ENCODE results near the gene RHOBTB3.

The RHOBTB3 gene

DNA sequence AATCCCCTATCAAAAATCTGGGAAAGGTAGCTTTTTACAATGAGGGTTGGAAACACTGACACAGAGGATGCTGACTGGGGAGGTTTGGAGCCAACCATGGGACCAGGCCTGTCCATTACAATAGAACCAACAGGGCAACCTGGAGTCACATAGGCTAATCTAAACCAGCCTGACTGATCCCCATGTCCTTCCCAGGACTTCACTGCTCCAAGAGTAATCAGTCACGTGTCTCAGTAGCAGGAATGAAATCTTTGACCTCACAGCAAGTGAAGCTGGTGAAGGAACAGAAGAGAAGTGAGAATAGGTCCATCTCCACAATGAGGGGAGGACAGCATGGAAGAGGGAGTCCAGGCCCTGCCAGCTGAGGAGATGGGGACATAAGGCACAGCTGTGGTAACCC lies 107.4 kb downstream of the RHOBTB3 start:
- Histone ChIP-seq H3K9me3 (ENCODE audit: control extremely low read depth in 1 of 5, control insufficient read depth in 4 of 5, insufficient read depth in 2 of 5, low read depth in 1 of 5, low read length in 4 of 5) (no peaks in the 10 kb centered on the region), H3K4me1 (ENCODE audit: control extremely low read depth in 1 of 4, control insufficient read depth in 4 of 4, insufficient read depth in 4 of 4, low read length in 3 of 4) (peaks cover 26 to 56% (median 46%) of the 10 kb centered on the region in 4 experiments), H3K27ac (ENCODE audit: insufficient read depth in 1 of 2, low read depth in 1 of 2, low read length in 2 of 2, poor library complexity in 1 of 2, severe bottlenecking in 2 of 2) (no peak overlapping the region), H3K27me3 (replicated peaks in 2 of 5; ENCODE audit: control insufficient read depth in 4 of 5, insufficient read depth in 5 of 5, low read length in 4 of 5) (no peaks in the 10 kb centered on the region), H3K36me3 (ENCODE audit: control insufficient read depth in 4 of 4, insufficient read depth in 4 of 4, low read length in 3 of 4) (no peaks in the 10 kb centered on the region), H3K4me3 (ENCODE audit: control insufficient read depth in 1 of 7, extremely low read depth in 1 of 7, insufficient read depth in 4 of 7, low read depth in 2 of 7, low read length in 6 of 7) (no peak overlapping the region)
- no peak for DNase-seq
- ChIA-PET CTCF (interaction anchor here (0.9 to 22.7 kb wide), 6 partner anchors 16 to 174 kb away, joined by 3 to 430 read pairs (median 4); partner anchors contain the start of gene GLRX), POLR2A (interaction anchor here (0.6 kb wide), 1 partner anchor 104 kb away, joined by 3 read pairs; no protein-coding TSS in a partner anchor)
- WGBS (ENCODE audit: insufficient coverage): no CpG with 5 or more reads among the region's 1 CpG

DNA sequence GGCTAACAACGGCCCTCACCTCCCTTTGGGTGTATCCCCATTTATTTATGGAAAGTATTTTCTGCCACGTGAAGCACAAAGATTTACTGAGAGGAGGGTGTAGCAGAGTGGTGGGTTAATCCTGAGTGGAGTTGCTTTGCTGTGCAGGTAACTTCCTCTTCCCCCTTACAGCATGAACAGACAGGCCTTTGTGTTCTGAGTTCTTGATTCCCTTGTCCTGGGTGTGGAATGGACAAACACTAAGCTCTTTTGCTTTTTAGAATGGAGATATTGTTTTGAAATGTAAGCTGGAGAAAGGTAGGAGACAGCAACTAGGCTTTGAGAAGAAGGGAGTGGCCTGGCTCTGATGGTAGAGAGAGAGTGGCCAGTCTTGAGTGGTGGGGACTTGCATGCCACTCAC lies 108.5 kb downstream of the RHOBTB3 start:
- 100% methylated on average over 2 of the region's 2 CpGs for WGBS (ENCODE audit: insufficient coverage)
- Histone ChIP-seq H3K4me1 (ENCODE audit: control extremely low read depth in 1 of 4, control insufficient read depth in 4 of 4, insufficient read depth in 4 of 4, low read length in 3 of 4) (peaks cover 26 to 59% (median 49%) of the 10 kb centered on the region in 4 experiments), H3K27me3 (replicated peaks in 2 of 5; ENCODE audit: control insufficient read depth in 4 of 5, insufficient read depth in 5 of 5, low read length in 4 of 5) (no peaks in the 10 kb centered on the region), H3K36me3 (ENCODE audit: control insufficient read depth in 4 of 4, insufficient read depth in 4 of 4, low read length in 3 of 4) (no peaks in the 10 kb centered on the region), H3K27ac (ENCODE audit: insufficient read depth in 1 of 2, low read depth in 1 of 2, low read length in 2 of 2, poor library complexity in 1 of 2, severe bottlenecking in 2 of 2) (no peak overlapping the region), H3K9me3 (ENCODE audit: control extremely low read depth in 1 of 5, control insufficient read depth in 4 of 5, insufficient read depth in 2 of 5, low read depth in 1 of 5, low read length in 4 of 5) (no peaks in the 10 kb centered on the region), H3K4me3 (ENCODE audit: control insufficient read depth in 1 of 7, extremely low read depth in 1 of 7, insufficient read depth in 4 of 7, low read depth in 2 of 7, low read length in 6 of 7) (no peak overlapping the region)
- ChIA-PET CTCF (interaction anchor here (1.7 to 22.7 kb wide), 3 partner anchors 17 to 54 kb away, joined by 5 to 430 read pairs (median 8); partner anchors contain the start of gene GLRX), POLR2A (no interaction called here)
- DNase-seq: no peak

DNA sequence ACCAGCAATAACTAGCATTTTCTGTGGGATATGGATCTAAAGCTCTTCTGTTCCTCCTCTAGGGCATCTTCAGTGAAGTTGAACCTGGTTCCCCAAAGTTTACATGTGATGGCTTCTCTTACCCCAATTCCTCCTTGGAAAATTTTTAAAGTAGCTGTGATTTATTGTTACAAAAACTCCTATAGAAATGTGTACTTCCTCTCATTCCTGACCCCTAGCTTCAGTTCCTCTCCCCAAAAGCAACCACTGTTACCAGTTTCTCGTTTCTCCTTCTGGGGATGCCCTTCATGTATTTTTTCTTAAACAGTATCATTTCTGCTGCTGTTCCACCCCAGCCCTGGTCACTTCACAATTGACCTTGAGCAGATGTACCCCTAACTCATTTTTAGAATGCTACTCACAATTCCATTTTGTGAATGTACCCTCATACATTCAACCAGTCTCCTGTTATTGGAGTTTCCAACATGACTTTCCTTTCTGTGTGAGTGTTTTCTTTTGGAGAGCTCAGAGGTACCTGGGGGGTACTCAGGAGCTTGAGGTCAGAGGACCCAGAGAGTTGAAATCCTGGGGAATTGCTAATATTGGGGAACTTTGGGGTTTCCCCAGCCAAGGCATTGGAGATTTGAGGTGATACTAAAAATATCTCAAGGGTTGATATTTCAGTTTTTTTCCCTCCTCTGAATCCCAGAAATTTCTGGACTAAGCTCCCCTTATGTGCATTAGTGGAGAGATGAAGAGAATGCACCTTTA lies 110.0 kb downstream of the RHOBTB3 start:
- WGBS (ENCODE audit: insufficient coverage): 27% methylated on average over 1 of the region's 1 CpG
- DNase-seq: no peak
- Histone ChIP-seq H3K4me3 (ENCODE audit: control insufficient read depth in 1 of 7, extremely low read depth in 1 of 7, insufficient read depth in 4 of 7, low read depth in 2 of 7, low read length in 6 of 7) (no peak overlapping the region), H3K9me3 (ENCODE audit: control extremely low read depth in 1 of 5, control insufficient read depth in 4 of 5, insufficient read depth in 2 of 5, low read depth in 1 of 5, low read length in 4 of 5) (no peaks in the 10 kb centered on the region), H3K36me3 (ENCODE audit: control insufficient read depth in 4 of 4, insufficient read depth in 4 of 4, low read length in 3 of 4) (no peaks in the 10 kb centered on the region), H3K27me3 (replicated peaks in 2 of 5; ENCODE audit: control insufficient read depth in 4 of 5, insufficient read depth in 5 of 5, low read length in 4 of 5) (no peaks in the 10 kb centered on the region), H3K4me1 (ENCODE audit: control extremely low read depth in 1 of 4, control insufficient read depth in 4 of 4, insufficient read depth in 4 of 4, low read length in 3 of 4) (peaks cover 26 to 46% (median 39%) of the 10 kb centered on the region in 4 experiments), H3K27ac (ENCODE audit: insufficient read depth in 1 of 2, low read depth in 1 of 2, low read length in 2 of 2, poor library complexity in 1 of 2, severe bottlenecking in 2 of 2) (no peak overlapping the region)
- CTCF ChIA-PET: interaction anchor here (0.9 to 22.7 kb wide), 9 partner anchors 9 to 198 kb away, joined by 3 to 430 read pairs (median 5); partner anchors contain the start of gene RFESD
- POLR2A ChIA-PET: no interaction called here

DNA sequence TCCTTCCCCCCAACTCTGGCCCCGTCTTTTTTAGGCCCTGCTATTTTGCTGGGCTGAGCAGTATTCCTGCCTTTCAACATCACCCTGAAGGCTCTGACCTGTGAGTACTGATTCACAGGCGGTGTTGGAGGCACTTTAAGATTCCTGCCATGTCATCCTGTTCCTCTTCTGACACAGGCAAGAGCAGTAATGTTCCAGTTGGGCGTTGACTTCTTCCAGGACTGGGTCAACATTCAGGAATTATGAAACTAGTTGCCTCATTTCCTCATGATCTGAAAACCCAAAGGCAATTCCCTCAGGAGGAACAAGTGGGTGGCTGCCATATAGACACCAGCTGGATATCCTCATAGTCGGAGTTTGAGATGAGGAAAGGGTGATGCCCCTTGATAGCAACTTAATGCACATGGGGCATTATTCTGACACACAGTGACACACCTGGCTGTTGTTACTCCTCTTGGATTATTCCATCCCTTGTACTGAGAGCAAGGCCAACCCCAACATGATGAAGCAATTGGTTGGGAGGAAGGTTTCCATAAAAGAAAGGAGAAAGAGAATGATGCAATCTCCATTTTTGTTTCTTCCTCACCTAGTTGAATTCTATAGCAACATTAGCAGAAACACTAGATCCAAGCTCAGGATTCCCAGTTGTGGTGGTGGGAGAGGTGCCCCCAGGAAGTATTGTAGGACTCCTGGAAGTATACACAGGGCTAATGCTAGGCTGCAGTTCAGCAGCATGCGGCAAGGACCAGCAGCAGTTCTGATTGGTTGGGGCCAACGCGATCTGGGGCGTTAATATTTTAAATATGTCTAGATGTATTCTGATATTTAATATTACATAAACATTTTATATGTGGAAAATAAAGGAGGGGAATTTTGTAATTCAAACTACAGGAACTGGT lies 111.0 kb downstream of the RHOBTB3 start:
- 64% methylated on average over 3 of the region's 8 CpGs for WGBS (ENCODE audit: insufficient coverage)
- no peaks in the 10 kb centered on the region for H3K27me3 ChIP-seq (replicated peaks in 2 of 5; ENCODE audit: control insufficient read depth in 4 of 5, insufficient read depth in 5 of 5, low read length in 4 of 5)
- peaks cover 19 to 40% (median 31%) of the 10 kb centered on the region in 4 experiments for H3K4me1 ChIP-seq (ENCODE audit: control extremely low read depth in 1 of 4, control insufficient read depth in 4 of 4, insufficient read depth in 4 of 4, low read length in 3 of 4)
- H3K4me3 ChIP-seq (ENCODE audit: control insufficient read depth in 1 of 7, extremely low read depth in 1 of 7, insufficient read depth in 4 of 7, low read depth in 2 of 7, low read length in 6 of 7): no peak overlapping the region
- no peak overlapping the region for H3K27ac ChIP-seq (ENCODE audit: insufficient read depth in 1 of 2, low read depth in 1 of 2, low read length in 2 of 2, poor library complexity in 1 of 2, severe bottlenecking in 2 of 2)
- ChIA-PET POLR2A (no interaction called here), CTCF (interaction anchor here (0.9 to 22.7 kb wide), 7 partner anchors 11 to 197 kb away, joined by 3 to 430 read pairs (median 5); partner anchors contain the start of gene RFESD)
- no peak for DNase-seq
- H3K36me3 ChIP-seq (ENCODE audit: control insufficient read depth in 4 of 4, insufficient read depth in 4 of 4, low read length in 3 of 4): no peaks in the 10 kb centered on the region
- H3K9me3 ChIP-seq (ENCODE audit: control extremely low read depth in 1 of 5, control insufficient read depth in 4 of 5, insufficient read depth in 2 of 5, low read depth in 1 of 5, low read length in 4 of 5): no peaks in the 10 kb centered on the region

DNA sequence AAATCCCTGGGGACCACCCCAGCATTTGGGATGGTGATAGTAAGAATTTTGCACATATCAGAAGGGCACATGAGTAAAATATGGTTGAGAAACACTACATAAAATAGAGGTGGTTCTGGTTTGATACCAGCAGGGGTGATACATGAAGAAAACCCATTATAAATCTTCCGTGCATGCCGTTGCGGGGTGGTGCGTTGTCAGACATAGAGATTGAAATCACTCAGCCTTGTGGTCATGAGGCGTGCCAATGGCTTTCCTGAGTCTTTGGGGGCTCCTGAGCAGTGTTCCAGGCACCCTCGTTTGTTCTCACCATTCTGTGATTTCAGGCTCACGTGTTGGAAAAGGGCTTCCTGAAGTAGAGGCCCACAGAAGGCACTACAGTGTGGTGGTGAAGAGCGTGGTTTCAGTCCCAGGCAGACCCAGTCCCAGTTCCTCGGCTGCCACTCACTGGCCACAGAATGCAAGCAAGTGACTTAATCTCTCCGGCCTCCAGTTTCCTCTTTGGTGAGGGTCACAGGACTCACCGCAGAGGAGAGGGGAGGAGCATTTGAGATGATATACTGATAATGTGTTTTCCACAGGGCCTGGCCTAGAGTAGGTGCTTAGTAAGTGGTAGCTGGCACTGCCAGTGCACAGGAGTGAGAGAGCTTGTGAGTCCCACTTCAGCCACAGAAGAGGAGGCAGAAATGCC lies 111.9 kb downstream of the RHOBTB3 start:
- ChIA-PET POLR2A (interaction anchor here (0.7 kb wide), 1 partner anchor 61 kb away, joined by 3 read pairs; no protein-coding TSS in a partner anchor), CTCF (interaction anchor here (0.7 to 22.7 kb wide), 16 partner anchors 10 to 197 kb away, joined by 3 to 430 read pairs (median 5); partner anchors contain the start of gene GLRX)
- no peaks in the 10 kb centered on the region for H3K36me3 ChIP-seq (ENCODE audit: control insufficient read depth in 4 of 4, insufficient read depth in 4 of 4, low read length in 3 of 4)
- H3K4me3 ChIP-seq (ENCODE audit: control insufficient read depth in 1 of 7, extremely low read depth in 1 of 7, insufficient read depth in 4 of 7, low read depth in 2 of 7, low read length in 6 of 7): no peak overlapping the region
- WGBS (ENCODE audit: insufficient coverage): 2% methylated on average over 11 of the region's 11 CpGs
- no peaks in the 10 kb centered on the region for H3K27me3 ChIP-seq (replicated peaks in 2 of 5; ENCODE audit: control insufficient read depth in 4 of 5, insufficient read depth in 5 of 5, low read length in 4 of 5)
- peaks cover 19 to 40% (median 31%) of the 10 kb centered on the region in 4 experiments for H3K4me1 ChIP-seq (ENCODE audit: control extremely low read depth in 1 of 4, control insufficient read depth in 4 of 4, insufficient read depth in 4 of 4, low read length in 3 of 4)
- peak; percentile 96 to 100 (median 99) for DNase-seq
- H3K27ac ChIP-seq (ENCODE audit: insufficient read depth in 1 of 2, low read depth in 1 of 2, low read length in 2 of 2, poor library complexity in 1 of 2, severe bottlenecking in 2 of 2): peak overlapping the region in 1 of 2 experiments; percentile 61
- no peaks in the 10 kb centered on the region for H3K9me3 ChIP-seq (ENCODE audit: control extremely low read depth in 1 of 5, control insufficient read depth in 4 of 5, insufficient read depth in 2 of 5, low read depth in 1 of 5, low read length in 4 of 5)

DNA sequence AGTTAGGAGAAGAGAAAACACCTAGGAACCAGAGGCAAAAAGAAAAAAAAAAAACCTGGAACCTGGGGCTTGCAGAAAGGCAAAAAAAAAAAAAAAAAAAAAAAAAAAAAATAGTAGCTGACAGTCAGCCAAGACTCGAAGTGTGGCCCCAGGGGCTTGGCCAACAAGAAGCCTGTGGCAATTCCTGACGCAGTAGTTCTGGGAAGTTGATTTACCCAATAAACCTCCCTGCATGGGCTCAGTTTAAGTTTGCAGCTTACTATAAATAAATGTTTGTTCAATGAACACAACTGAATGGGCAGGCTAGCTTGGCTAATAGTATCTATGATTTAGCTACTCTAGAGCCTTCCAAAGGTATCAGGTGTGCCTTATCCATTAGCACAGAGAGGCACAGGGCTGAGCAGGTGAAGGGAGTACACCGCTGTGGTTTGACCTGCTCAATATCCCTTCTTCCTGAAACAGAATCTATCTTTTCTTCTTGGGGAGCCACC lies 112.6 kb downstream of the RHOBTB3 start:
- Histone ChIP-seq H3K36me3 (ENCODE audit: control insufficient read depth in 4 of 4, insufficient read depth in 4 of 4, low read length in 3 of 4) (no peaks in the 10 kb centered on the region), H3K27me3 (replicated peaks in 2 of 5; ENCODE audit: control insufficient read depth in 4 of 5, insufficient read depth in 5 of 5, low read length in 4 of 5) (no peaks in the 10 kb centered on the region), H3K27ac (ENCODE audit: insufficient read depth in 1 of 2, low read depth in 1 of 2, low read length in 2 of 2, poor library complexity in 1 of 2, severe bottlenecking in 2 of 2) (peak overlapping the region in 1 of 2 experiments; percentile 61), H3K4me1 (ENCODE audit: control extremely low read depth in 1 of 4, control insufficient read depth in 4 of 4, insufficient read depth in 4 of 4, low read length in 3 of 4) (peaks cover 19 to 40% (median 30%) of the 10 kb centered on the region in 4 experiments), H3K4me3 (ENCODE audit: control insufficient read depth in 1 of 7, extremely low read depth in 1 of 7, insufficient read depth in 4 of 7, low read depth in 2 of 7, low read length in 6 of 7) (peak overlapping the region in 1 of 7 experiments; percentile 17), H3K9me3 (ENCODE audit: control extremely low read depth in 1 of 5, control insufficient read depth in 4 of 5, insufficient read depth in 2 of 5, low read depth in 1 of 5, low read length in 4 of 5) (no peaks in the 10 kb centered on the region)
- DNase-seq: peak in 1 of 3 donors; percentile 33
- ChIA-PET POLR2A (interaction anchor here (0.6 to 0.7 kb wide), 2 partner anchors 26 to 62 kb away, joined by 3 read pairs; no protein-coding TSS in a partner anchor), CTCF (interaction anchor here (0.7 to 22.7 kb wide), 16 partner anchors 9 to 198 kb away, joined by 3 to 430 read pairs (median 4); partner anchors contain the start of gene GLRX)
- WGBS (ENCODE audit: insufficient coverage): no CpG with 5 or more reads among the region's 3 CpGs

Data from common myeloid progenitor, CD34-positive (primary cell).